Breast epithelium (tissue), 3 donors: ENCODE measurements around the gene PPP1R12B.
"Not testable (repeated sequence)": the region's sequence is repeated elsewhere in the genome, so short reads cannot be mapped to it uniquely, and the experiment has no call there.

ENCODE experiments used
- CTCF ChIP-seq, 3 donors: fragments of 450-650 bp; IDR thresholded peaks; one replicate each; pipeline ENCODE4 v1.5.1; 2016 to 2017; ENCODE audit warnings: antibody characterized with exemption in 3 of 3, mild to moderate bottlenecking in 3 of 3, moderate library complexity in 3 of 3
- POLR2A ChIP-seq: fragments of 450-650 bp; IDR thresholded peaks from one replicate; pipeline ENCODE4 v1.6.1; 2016; ENCODE audit warnings: antibody characterized with exemption, mild to moderate bottlenecking, moderate library complexity
- POLR2AphosphoS5 ChIP-seq, 3 donors: sonication (generic); formaldehyde crosslinking; IDR thresholded peaks; one replicate each; pipeline ENCODE4 v1.6.1; 2017; ENCODE audit warnings: antibody characterized with exemption in 3 of 3

GRCh38 chr1:202553078-202553477 lies 204.6 kb downstream of the PPP1R12B start:
- not testable (repeated sequence) for TF ChIP-seq CTCF (IDR thresholded peaks at IDR 0.05); POLR2A; POLR2AphosphoS5 (IDR thresholded peaks at IDR 0.05)
